MM.1S (cell line): ENCODE results near the gene FCAMR.

Experiments used
- EZH2 ChIP-seq: fragments of 300-600 bp; sonication (generic); optimal IDR thresholded peaks from 2 replicates; pipeline ENCODE3; 2017; ENCODE audit warnings: low read depth, mild to moderate bottlenecking, antibody characterized with exemption, low read length, mixed read lengths
- EZH2phosphoT487 ChIP-seq: fragments of 300-600 bp; sonication (generic); IDR thresholded peaks from 2 replicates; pipeline ENCODE4 v1.6.1; 2018; ENCODE audit warnings: antibody characterized with exemption, low read length
- TF ChIP-seq, protein P1 (sequence below): fragments of 300-600 bp; sonication (generic); IDR thresholded peaks from 2 replicates; pipeline ENCODE4 v1.5.1; 2016; ENCODE audit warnings: antibody characterized with exemption, low read length, mixed read lengths

DNA sequence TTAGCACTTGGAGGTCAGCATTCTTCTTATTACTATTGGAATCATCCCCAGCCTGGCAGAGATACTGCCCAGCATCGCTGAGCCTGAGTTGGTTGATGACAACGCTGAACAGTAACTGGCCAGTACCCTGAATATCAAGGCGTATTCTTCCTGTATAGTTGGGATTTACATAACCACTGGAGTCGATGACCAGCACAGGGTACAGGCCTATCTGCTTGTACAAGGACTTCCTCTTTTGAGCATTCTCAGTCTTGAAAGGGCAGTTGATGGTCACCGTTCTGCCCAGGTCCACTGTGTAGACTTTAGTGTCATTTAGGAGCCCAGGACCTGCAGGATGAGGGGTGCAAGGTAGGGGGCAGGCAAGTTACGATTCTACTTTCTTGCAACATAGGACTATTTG is 32.8 kb downstream of the FCAMR start:
- TF ChIP-seq, protein P1, sequence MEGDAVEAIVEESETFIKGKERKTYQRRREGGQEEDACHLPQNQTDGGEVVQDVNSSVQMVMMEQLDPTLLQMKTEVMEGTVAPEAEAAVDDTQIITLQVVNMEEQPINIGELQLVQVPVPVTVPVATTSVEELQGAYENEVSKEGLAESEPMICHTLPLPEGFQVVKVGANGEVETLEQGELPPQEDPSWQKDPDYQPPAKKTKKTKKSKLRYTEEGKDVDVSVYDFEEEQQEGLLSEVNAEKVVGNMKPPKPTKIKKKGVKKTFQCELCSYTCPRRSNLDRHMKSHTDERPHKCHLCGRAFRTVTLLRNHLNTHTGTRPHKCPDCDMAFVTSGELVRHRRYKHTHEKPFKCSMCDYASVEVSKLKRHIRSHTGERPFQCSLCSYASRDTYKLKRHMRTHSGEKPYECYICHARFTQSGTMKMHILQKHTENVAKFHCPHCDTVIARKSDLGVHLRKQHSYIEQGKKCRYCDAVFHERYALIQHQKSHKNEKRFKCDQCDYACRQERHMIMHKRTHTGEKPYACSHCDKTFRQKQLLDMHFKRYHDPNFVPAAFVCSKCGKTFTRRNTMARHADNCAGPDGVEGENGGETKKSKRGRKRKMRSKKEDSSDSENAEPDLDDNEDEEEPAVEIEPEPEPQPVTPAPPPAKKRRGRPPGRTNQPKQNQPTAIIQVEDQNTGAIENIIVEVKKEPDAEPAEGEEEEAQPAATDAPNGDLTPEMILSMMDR, result no peak
- no peak for TF ChIP-seq EZH2phosphoT487
- no peak for TF ChIP-seq EZH2
